Right forelimb (tissue), 1 donor: ENCODE results near the gene KBTBD8.

Experiments
- DNase-seq: peaks from one replicate; pipeline ENCODE4 v3.0.0-alpha.2; 2018

The KBTBD8 gene

GRCh38 chr3:66998113-66998903 lies at the start of gene KBTBD8:
Gene KBTBD8 (plus strand): TSS chr3:66998307. CDS start chr3:66998356, 49 bp downstream.
- DNase-seq: peak; percentile 100

- DNase-seq: no peak
Measured at GRCh38 chr3:66948838-66949237, 49.3 kb upstream of the KBTBD8 start.

- DNase-seq: no peak
Measured at GRCh38 chr3:66949898-66950297, 48.2 kb upstream of the KBTBD8 start.

GRCh38 chr3:66952357-66952756 lies 45.8 kb upstream of the KBTBD8 start:
- no peak for DNase-seq

GRCh38 chr3:66953934-66954445 lies 44.1 kb upstream of the KBTBD8 start:
- no peak for DNase-seq

- DNase-seq: no peak
Measured at GRCh38 chr3:66956742-66957141, 41.4 kb upstream of the KBTBD8 start.

GRCh38 chr3:66957367-66957766 lies 40.7 kb upstream of the KBTBD8 start:
- no peak for DNase-seq

- DNase-seq: no peak
Measured at GRCh38 chr3:66958067-66958466, 40.0 kb upstream of the KBTBD8 start.

GRCh38 chr3:66962664-66963063 lies 35.4 kb upstream of the KBTBD8 start:
- DNase-seq: no peak

- no peak for DNase-seq
Measured at GRCh38 chr3:66971245-66971644, 26.9 kb upstream of the KBTBD8 start.

GRCh38 chr3:66971891-66972551 lies 26.1 kb upstream of the KBTBD8 start:
- DNase-seq: peak; percentile 82

- no peak for DNase-seq
Measured at GRCh38 chr3:66980791-66981190, 17.3 kb upstream of the KBTBD8 start.

GRCh38 chr3:66983101-66983500 lies 15.0 kb upstream of the KBTBD8 start:
- no peak for DNase-seq

- DNase-seq: no peak
Measured at GRCh38 chr3:66985336-66985920, 12.7 kb upstream of the KBTBD8 start.

GRCh38 chr3:66986406-66986805 lies 11.7 kb upstream of the KBTBD8 start:
- no peak for DNase-seq

- DNase-seq: no peak
Measured at GRCh38 chr3:66989241-66989640, 8.9 kb upstream of the KBTBD8 start.

- DNase-seq: no peak
Measured at GRCh38 chr3:66989860-66990696, 8.0 kb upstream of the KBTBD8 start.

GRCh38 chr3:66991459-66991858 lies 6.6 kb upstream of the KBTBD8 start:
- no peak for DNase-seq

GRCh38 chr3:66993082-66993481 lies 5.0 kb upstream of the KBTBD8 start:
- DNase-seq: no peak

- DNase-seq: no peak
Measured at GRCh38 chr3:66994588-66994987, 3.5 kb upstream of the KBTBD8 start.

GRCh38 chr3:66996696-66997095 lies 1.4 kb upstream of the KBTBD8 start:
- DNase-seq: no peak

- no peak for DNase-seq
Measured at GRCh38 chr3:66997560-66998112, 471 bp upstream of the KBTBD8 start.

GRCh38 chr3:66998904-66999235 lies 763 bp downstream of the KBTBD8 start:
- DNase-seq: no peak
